DND-41 (cell line): ENCODE measurements around the gene ACVR2B.
A peak's percentile ranks its signal among the peaks of the same experiment; 100 is the strongest.

ENCODE experiments used
- ATAC-seq: fragments of 200-7000 bp; cut with Tn5 transposase; 3 replicates; pipeline ENCODE4 v1.9.1; 2021; ENCODE audit warnings: low read depth; ENCODE audit not compliant: insufficient read depth
- DNase-seq: peaks from one replicate; pipeline ENCODE4 v3.0.0-alpha.2; 2020
- H2AFZ ChIP-seq: 2 replicates; pipeline ENCODE4 v1.6.0; 2012; ENCODE audit warnings: low read depth, low read length
- H3K27ac ChIP-seq: 2 replicates; pipeline ENCODE4 v1.5.1; 2012; ENCODE audit warnings: low read length, inconsistent platforms
- H3K27me3 ChIP-seq: fragments of 200-600 bp; sonication (generic); 2 replicates; pipeline ENCODE4 v1.6.0; 2012; ENCODE audit warnings: low read length, mild to moderate bottlenecking, inconsistent platforms; ENCODE audit not compliant: insufficient read depth, poor library complexity
- H3K36me3 ChIP-seq: 2 replicates; pipeline ENCODE4 v1.5.1; 2012; ENCODE audit warnings: low read length, inconsistent platforms; ENCODE audit not compliant: insufficient read depth
- H3K4me1 ChIP-seq: 2 replicates; pipeline ENCODE4 v1.5.1; 2012; ENCODE audit warnings: mild to moderate bottlenecking, low read length; ENCODE audit not compliant: insufficient read depth
- H3K4me2 ChIP-seq: 2 replicates; pipeline ENCODE4 v1.6.0; 2012; ENCODE audit warnings: mild to moderate bottlenecking, moderate library complexity, low read length, inconsistent platforms; ENCODE audit not compliant: insufficient read depth
- H3K4me3 ChIP-seq, 2 experiments: fragments of 200-600 bp in 1 of 2; shearing (Covaris generic) in 1 of 2; 2 replicates each; pipeline ENCODE4 v1.5.1; 2012 to 2016; ENCODE audit warnings: inconsistent platforms in 2 of 2, low read length in 2 of 2, mild to moderate bottlenecking in 2 of 2, low read depth in 1 of 2, moderate library complexity in 1 of 2
- H3K79me2 ChIP-seq: 2 replicates; pipeline ENCODE4 v1.6.0; 2012; ENCODE audit warnings: low read length, inconsistent platforms; ENCODE audit not compliant: insufficient read depth
- H3K9ac ChIP-seq: 2 replicates; pipeline ENCODE4 v1.6.0; 2012; ENCODE audit warnings: low read depth, mild to moderate bottlenecking, inconsistent platforms, low read length, moderate library complexity
- H3K9me3 ChIP-seq: 2 replicates; pipeline ENCODE4 v1.5.1; 2012; ENCODE audit warnings: low read length, moderate library complexity, mild to moderate bottlenecking, inconsistent platforms; ENCODE audit not compliant: insufficient read depth, severe bottlenecking
- H4K20me1 ChIP-seq: 2 replicates; pipeline ENCODE4 v1.6.0; 2012; ENCODE audit warnings: low read length; ENCODE audit not compliant: insufficient read depth
- EZH2 ChIP-seq: IDR thresholded peaks from 3 replicates; pipeline ENCODE4 v1.6.1; 2012; ENCODE audit warnings: borderline replicate concordance, low read depth, mild to moderate bottlenecking, moderate library complexity, low read length, inconsistent platforms; ENCODE audit not compliant: severe bottlenecking
- TF ChIP-seq, protein P1 (sequence below): IDR thresholded peaks from 2 replicates; pipeline ENCODE4 v1.5.1; 2012; ENCODE audit warnings: borderline replicate concordance, low read length, moderate library complexity, mild to moderate bottlenecking; ENCODE audit not compliant: poor library complexity, severe bottlenecking; ENCODE audit errors: extremely low read depth

Gene ACVR2B

DNA sequence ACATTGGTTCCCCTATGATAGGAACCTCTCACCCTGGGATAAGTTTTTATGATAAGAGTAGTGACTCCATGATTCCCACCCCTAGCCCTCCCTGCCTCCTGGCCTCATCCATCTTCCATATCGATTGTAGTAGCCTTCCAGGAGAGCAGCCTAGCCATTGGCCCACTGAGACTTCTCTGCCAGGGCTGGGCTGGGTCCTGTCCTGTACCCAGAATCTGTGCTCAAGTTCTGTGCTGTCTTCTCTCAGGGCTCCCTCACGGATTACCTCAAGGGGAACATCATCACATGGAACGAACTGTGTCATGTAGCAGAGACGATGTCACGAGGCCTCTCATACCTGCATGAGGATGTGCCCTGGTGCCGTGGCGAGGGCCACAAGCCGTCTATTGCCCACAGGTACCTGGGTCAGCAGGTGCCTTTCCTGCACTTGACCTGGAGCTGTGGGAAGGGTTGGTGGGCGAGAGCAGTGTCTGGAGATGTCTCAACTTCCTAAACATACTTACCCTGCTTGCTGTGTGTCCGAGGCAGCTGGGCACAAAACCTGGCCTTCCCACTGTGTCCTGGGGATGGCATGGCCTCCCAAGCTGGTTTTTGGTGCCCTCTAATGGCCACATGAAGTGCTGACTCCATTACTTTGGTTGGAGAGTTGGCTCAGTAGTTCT, 25.9 kb downstream of the ACVR2B start:
- peaks cover 27% of the 10 kb centered on the region for H3K79me2 ChIP-seq
- peaks cover 73% of the 10 kb centered on the region for H3K36me3 ChIP-seq
- H3K4me2 ChIP-seq: no peak overlapping the region
- ATAC-seq (peak; percentile 84), DNase-seq (peak; percentile 47)
- H3K27ac ChIP-seq: no peak overlapping the region
- H3K9me3 ChIP-seq: no peaks in the 10 kb centered on the region
- no peaks in the 10 kb centered on the region for H3K4me1 ChIP-seq
- TF ChIP-seq, protein P1, sequence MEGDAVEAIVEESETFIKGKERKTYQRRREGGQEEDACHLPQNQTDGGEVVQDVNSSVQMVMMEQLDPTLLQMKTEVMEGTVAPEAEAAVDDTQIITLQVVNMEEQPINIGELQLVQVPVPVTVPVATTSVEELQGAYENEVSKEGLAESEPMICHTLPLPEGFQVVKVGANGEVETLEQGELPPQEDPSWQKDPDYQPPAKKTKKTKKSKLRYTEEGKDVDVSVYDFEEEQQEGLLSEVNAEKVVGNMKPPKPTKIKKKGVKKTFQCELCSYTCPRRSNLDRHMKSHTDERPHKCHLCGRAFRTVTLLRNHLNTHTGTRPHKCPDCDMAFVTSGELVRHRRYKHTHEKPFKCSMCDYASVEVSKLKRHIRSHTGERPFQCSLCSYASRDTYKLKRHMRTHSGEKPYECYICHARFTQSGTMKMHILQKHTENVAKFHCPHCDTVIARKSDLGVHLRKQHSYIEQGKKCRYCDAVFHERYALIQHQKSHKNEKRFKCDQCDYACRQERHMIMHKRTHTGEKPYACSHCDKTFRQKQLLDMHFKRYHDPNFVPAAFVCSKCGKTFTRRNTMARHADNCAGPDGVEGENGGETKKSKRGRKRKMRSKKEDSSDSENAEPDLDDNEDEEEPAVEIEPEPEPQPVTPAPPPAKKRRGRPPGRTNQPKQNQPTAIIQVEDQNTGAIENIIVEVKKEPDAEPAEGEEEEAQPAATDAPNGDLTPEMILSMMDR: peak; percentile 90
- no peak for TF ChIP-seq EZH2
- H3K27me3 ChIP-seq: no peaks in the 10 kb centered on the region
- H4K20me1 ChIP-seq: peaks cover 45% of the 10 kb centered on the region
- no peak overlapping the region for H3K9ac ChIP-seq
- H2AFZ ChIP-seq: no peak overlapping the region
- H3K4me3 ChIP-seq: no peak overlapping the region

GRCh38 chr3:38480093-38480445, 26.4 kb downstream of the ACVR2B start:
- H3K36me3 ChIP-seq: peaks cover 77% of the 10 kb centered on the region
- H3K27ac ChIP-seq: no peak overlapping the region
- H3K79me2 ChIP-seq: peaks cover 22% of the 10 kb centered on the region
- H4K20me1 ChIP-seq: peaks cover 40% of the 10 kb centered on the region
- ATAC-seq (no peak), DNase-seq (no peak)
- TF ChIP-seq, protein P1: no peak
- no peak for TF ChIP-seq EZH2
- no peaks in the 10 kb centered on the region for H3K9me3 ChIP-seq
- H2AFZ ChIP-seq: no peak overlapping the region
- H3K4me1 ChIP-seq: no peaks in the 10 kb centered on the region
- H3K9ac ChIP-seq: no peak overlapping the region
- no peak overlapping the region for H3K4me2 ChIP-seq
- no peaks in the 10 kb centered on the region for H3K27me3 ChIP-seq
- no peak overlapping the region for H3K4me3 ChIP-seq

- H4K20me1 ChIP-seq: peaks cover 32% of the 10 kb centered on the region
- no peaks in the 10 kb centered on the region for H3K9me3 ChIP-seq
These were observed 27.2 kb downstream of the ACVR2B start for GRCh38 chr3:38480930-38481329.

More at GRCh38 chr3:38480930-38481329, 27.2 kb downstream of the ACVR2B start:
- Histone ChIP-seq H3K4me3 (no peak overlapping the region), H3K4me2 (no peak overlapping the region), H2AFZ (no peak overlapping the region), H3K27ac (no peak overlapping the region), H3K4me1 (no peaks in the 10 kb centered on the region), H3K79me2 (peaks cover 13% of the 10 kb centered on the region), H3K36me3 (peaks cover 82% of the 10 kb centered on the region), H3K9ac (no peak overlapping the region), H3K27me3 (no peaks in the 10 kb centered on the region)
- ATAC-seq (no peak), DNase-seq (no peak)
- no peak for TF ChIP-seq EZH2
- TF ChIP-seq, protein P1: no peak
